K562 (cell line): ENCODE data around the gene STUB1. TPM values are rescaled to one million over a fixed set of nuclear protein-coding genes. Genes with fewer than 3 reads are reported as not detected.
A peak's percentile ranks its signal among the peaks of the same experiment; 100 is the strongest.

ENCODE experiments used
- ARNT ChIP-seq, 2 experiments: fragments of 450-650 bp; IDR thresholded peaks; 2 replicates each; pipeline ENCODE4 v1.6.1; 2016; ENCODE audit warnings: mild to moderate bottlenecking in 1 of 2
- CEBPZ ChIP-seq: fragments of 150-350 bp; IDR thresholded peaks from 2 replicates; pipeline ENCODE4 v1.6.1; 2014; ENCODE audit warnings: low read depth, mild to moderate bottlenecking, low read length, borderline replicate concordance
- CHD7 ChIP-seq: fragments of 200-600 bp; sonication (generic); IDR thresholded peaks from one replicate; pipeline ENCODE4 v1.6.1; 2012; ENCODE audit warnings: mild to moderate bottlenecking, low read depth, low read length, inconsistent platforms
- HDAC1 ChIP-seq, 2 experiments: fragments of 450-650 bp; IDR thresholded peaks; 2 replicates each; pipeline ENCODE4 v1.6.1; 2016 to 2017; ENCODE audit warnings: inconsistent platforms in 1 of 2, mild to moderate bottlenecking in 1 of 2, moderate library complexity in 1 of 2
- PML ChIP-seq: IDR thresholded peaks from 2 replicates; pipeline ENCODE4 v1.6.1; 2012; ENCODE audit warnings: low read length, inconsistent platforms
- SAFB ChIP-seq: fragments of 200-400 bp; formaldehyde crosslinking; IDR thresholded peaks from 2 replicates; pipeline ENCODE4 v1.6.1; 2017; ENCODE audit warnings: low read depth, low read length, borderline replicate concordance
- SRSF9 ChIP-seq: fragments of 200-400 bp; formaldehyde crosslinking; IDR thresholded peaks from 2 replicates; pipeline ENCODE4 v1.6.1; 2017; ENCODE audit warnings: low read depth, low read length, borderline replicate concordance
- ZNF121 ChIP-seq: sonication (generic); formaldehyde crosslinking; conservative IDR thresholded peaks from 2 replicates; pipeline ENCODE4 v1.8.0; 2022; ENCODE audit warnings: missing genetic modification reagents
- ZNF445 ChIP-seq: fragments of 250-450 bp; sonication (Bioruptor Pico); IDR thresholded peaks from 2 replicates; pipeline ENCODE4 v1.4.0; 2020; ENCODE audit warnings: low read depth, mild to moderate bottlenecking, moderate library complexity
- ZNF586 ChIP-seq: fragments of 450-650 bp; formaldehyde crosslinking; conservative IDR thresholded peaks from 2 replicates; pipeline ENCODE4 v1.4.0; 2020; ENCODE audit warnings: mild to moderate bottlenecking, moderate library complexity
- ZNF639 ChIP-seq, 2 experiments: fragments of 200-800 bp in 1 of 2; sonication (Bioruptor generic) in 1 of 2; sonication (generic) in 1 of 2; formaldehyde crosslinking in 1 of 2; IDR thresholded peaks in 1 of 2; conservative IDR thresholded peaks in 1 of 2; 2 replicates each; pipeline versions ENCODE4 v1.5.0 to v1.6.1; 2016 to 2020; ENCODE audit warnings: missing compliant biosample characterization in 1 of 2, missing genetic modification characterization in 1 of 2, missing genetic modification reagents in 1 of 2
- polyA plus RNA-seq, 8 experiments: library from polyadenylated mRNA; depleted of rRNA in 4 of 8; stranded (reverse) in 5 of 8; unstranded in 3 of 8; fragments of >200 nt; fragmentation: Nextera tagmentation in 2 of 8; fragmentation: Illumina TruSeq in 1 of 8; extraction: Ambion mirVana in 2 of 8; extraction: Trizol in 1 of 8; gene quantifications; 2 replicates each; pipeline versions ENCODE4 v1.2.1 to v1.2.3, GENCODE V29; 2011 to 2014; ENCODE audit warnings: inconsistent platforms in 1 of 8, missing spikeins in 1 of 8
- total RNA-seq, 7 experiments: library from RNA; depleted of rRNA in 6 of 7; stranded (reverse); fragments of >200 nt in 6 of 7; fragmentation: Illumina TruSeq in 2 of 7; extraction: Trizol in 2 of 7; gene quantifications; 2 replicates each; pipeline versions ENCODE4 v1.2.1 to v1.2.3, GENCODE V29; 2011 to 2021; ENCODE audit warnings: low replicate concordance in 1 of 7

STUB1 gene
- total and polyA plus RNA-seq, 9 of the 15 experiments (the other 6 are each of a cell fraction or from before 2014, with no cell fraction given), result 10.6 to 251 (median 152) TPM

- TF ChIP-seq CHD7 (no peak), SAFB (0 out of 2 replicates have a peak, but pooled peaks have one; percentile 18), ZNF639 (CRISPR knock-in tag; conservative IDR thresholded peaks at IDR 0.05 in 1 of 2, IDR thresholded peaks at IDR 0.05 in 1 of 2) (no peak), ZNF121 (CRISPR knock-in tag) (no peak), ARNT (IDR thresholded peaks at IDR 0.05) (no peak), CEBPZ (no peak), SRSF9 (no peak), ZNF586 (CRISPR knock-in tag) (no peak), PML (0 out of 2 replicates have a peak, but pooled peaks have one; percentile 39), HDAC1 (IDR thresholded peaks at IDR 0.05) (0 out of 4 replicates have a peak, but pooled peaks of 1 of the 2 experiments have one; percentile 63), ZNF445 (CRISPR knock-in tag) (no peak)
These were observed 40.3 kb downstream of the STUB1 start (continued) for GRCh38 chr16:720447-720989.
